HG02943 (cell line): Measurements from ENCODE around the gene ZNF460.
A peak's percentile ranks its signal among the peaks of the same experiment; 100 is the strongest.

Experiments
- ATAC-seq: cut with Tn5 transposase; IDR thresholded peaks from one replicate; pipeline ENCODE4 v1.9.1; 2021; ENCODE audit warnings: mild to moderate bottlenecking, low read depth, moderate library complexity; ENCODE audit not compliant: unreplicated experiment

Gene ZNF460

GRCh38 chr19:57279418-57280164 is 694 bp upstream of the ZNF460 start:
- ATAC-seq, result peak; percentile 65

- no peak for ATAC-seq
Observed at GRCh38 chr19:57280962-57281400, 696 bp downstream of the ZNF460 start.

DNA sequence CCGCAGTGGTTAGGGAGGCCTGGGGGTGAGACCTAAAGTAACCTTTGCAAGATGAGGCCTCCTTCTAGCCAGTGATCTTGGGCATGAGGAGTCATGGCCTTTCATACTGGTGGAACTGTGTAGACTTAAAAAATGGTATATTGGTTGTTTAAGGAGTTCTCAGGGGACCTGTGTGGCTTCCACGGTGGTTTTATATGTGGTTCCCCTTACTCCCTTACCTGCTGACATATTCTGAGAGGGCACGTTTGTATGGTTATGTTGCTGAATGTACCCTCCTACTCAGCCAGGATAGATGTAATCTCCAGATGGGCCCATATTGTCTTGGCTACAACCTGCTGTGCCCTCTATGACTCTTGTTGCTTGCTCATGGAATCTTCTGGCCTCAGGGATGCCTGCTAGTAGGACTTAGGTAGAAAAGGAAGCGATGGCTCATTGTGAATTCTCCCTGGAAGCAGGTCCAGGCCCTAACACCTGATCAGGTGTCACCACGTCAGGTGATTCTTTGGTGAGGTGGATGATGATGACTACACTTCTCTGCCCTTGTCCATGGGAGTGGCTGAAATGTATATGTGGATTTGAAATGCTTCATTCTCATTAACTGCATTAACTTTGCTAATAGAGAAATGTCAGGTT is 1.8 kb downstream of the ZNF460 start:
- ATAC-seq, result no peak

DNA sequence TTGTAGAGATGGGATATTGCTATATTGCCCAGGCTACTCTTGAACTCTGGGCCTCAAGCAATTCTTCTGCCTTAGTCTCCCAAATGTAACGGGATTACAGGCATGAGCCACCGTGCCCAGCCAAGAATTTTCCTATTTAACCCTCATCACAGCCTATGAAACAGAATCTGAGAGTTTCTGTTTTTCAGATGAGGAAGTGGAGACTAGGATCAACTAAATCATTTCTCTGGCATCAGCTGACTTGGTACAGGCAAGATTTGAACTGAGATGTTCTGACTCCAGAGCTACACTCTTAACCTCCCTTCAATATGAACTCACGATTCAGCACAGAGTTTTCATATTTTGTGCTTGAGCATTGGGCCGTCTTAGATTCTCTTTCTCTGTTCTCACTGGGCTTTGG is 8.1 kb downstream of the ZNF460 start:
- no peak for ATAC-seq

DNA sequence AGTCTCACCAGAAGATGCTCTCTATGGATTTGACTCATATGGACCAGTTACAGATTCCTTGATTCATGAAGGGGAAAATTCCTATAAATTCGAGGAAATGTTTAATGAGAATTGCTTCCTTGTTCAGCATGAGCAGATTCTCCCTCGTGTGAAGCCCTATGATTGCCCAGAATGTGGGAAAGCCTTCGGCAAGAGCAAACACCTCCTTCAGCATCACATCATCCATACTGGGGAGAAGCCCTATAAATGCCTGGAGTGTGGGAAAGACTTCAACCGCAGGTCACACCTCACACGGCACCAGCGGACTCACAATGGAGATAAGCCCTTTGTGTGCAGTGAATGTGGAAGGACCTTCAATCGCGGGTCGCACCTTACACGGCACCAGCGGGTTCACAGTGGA is 10.7 kb downstream of the ZNF460 start:
- ATAC-seq, result no peak

- ATAC-seq, result no peak
Observed at GRCh38 chr19:57292547-57292946, 12.3 kb downstream of the ZNF460 start.

- no peak for ATAC-seq
Observed at GRCh38 chr19:57293719-57294118, 13.4 kb downstream of the ZNF460 start.

DNA sequence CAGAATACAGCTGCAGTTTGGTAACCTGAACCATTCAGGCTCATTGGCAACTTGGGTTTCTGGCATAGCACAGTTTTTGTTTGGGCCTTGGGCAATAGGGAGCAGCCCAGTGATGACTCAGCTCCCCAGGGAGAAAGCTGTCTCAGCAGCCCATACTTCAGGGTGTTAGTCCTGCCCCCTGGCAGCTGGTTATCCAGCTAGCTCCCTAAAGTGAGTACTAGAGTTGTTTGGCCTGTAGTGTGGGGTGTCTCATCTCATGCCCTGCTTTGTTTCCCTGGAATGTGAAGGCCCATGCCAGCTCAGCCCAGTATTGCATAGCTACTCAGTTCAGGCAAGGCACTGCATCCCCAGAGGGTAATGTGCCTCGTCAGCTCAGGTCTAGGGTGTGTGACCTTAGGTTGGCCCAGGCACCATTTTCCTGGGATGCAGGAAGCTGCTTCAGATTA is 21.8 kb downstream of the ZNF460 start:
- ATAC-seq, result no peak

DNA sequence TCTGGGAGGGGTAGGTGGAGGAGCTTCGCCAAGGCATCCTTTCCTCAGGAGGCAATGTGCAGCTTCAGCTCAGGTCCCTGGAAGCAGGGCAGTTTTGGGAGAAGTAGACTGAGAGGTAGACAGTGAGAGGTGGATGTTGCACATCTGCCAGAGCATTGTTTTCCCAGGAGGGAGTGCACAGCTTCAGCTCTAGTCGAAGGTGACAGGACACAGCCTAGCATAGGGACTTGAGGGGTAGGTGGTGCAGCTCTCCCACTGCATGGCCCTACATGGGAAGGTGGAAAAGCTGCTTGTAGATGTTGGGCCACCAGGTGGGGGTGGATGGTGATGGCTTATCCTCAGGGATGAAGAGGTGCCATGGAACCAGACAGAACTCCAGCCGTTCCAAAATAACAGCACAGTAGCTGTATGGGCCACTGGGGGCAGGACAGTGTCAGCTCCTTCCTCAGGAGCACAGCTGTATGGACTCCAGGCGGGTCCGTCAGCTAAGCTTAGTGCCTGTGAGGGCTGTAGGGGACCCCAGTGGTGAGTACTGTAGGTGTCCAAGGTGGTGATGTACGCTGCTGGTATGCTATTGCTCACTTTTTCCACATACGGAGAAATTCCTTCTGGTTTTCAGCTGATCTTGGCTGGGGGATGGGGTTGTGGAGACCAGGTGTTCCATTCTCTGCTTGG is 22.6 kb downstream of the ZNF460 start:
- ATAC-seq, result no peak

- no peak for ATAC-seq
Observed at GRCh38 chr19:57305056-57305455, 24.8 kb downstream of the ZNF460 start.

- ATAC-seq, result no peak
Observed at GRCh38 chr19:57308514-57308913, 28.2 kb downstream of the ZNF460 start.

DNA sequence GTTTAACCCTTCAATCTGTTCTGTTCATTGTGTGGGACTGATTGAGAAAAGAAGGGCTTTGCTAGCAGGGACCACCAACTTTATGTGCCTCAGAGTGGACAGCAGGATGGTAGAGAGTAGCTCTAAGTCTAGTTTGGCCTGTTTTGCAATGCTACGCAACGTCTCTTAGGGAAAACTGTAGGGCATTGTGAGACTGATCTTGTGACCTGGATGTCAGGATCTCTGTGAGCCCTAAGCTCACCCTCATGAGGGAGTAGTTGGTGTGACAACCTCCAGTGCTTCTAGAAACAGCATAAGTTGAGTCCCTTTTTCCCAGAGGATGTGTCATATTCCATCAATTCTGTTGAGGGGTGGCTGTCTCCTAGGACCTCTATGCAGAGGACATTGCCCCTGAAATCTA is 30.5 kb downstream of the ZNF460 start:
- no peak for ATAC-seq

DNA sequence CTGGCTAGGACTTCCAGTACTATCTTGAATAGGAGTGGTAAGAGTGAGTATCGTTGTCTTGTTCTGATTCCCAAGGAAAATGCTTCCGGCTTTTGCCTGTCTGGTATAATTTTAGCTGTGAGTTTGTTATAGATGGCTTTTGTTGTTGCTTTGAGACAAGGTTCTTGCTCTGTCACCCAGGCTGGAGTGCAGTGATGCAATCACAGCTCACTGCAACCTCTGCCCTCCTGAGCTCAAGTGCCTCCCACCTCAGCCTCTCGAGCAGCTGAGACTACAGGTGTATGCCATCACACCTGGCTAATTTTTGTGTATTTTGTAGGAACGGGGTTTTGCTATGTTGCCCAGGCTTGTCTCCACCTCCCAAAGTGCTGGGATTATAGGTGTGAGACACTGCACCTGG is 33.9 kb downstream of the ZNF460 start:
- no peak for ATAC-seq

DNA sequence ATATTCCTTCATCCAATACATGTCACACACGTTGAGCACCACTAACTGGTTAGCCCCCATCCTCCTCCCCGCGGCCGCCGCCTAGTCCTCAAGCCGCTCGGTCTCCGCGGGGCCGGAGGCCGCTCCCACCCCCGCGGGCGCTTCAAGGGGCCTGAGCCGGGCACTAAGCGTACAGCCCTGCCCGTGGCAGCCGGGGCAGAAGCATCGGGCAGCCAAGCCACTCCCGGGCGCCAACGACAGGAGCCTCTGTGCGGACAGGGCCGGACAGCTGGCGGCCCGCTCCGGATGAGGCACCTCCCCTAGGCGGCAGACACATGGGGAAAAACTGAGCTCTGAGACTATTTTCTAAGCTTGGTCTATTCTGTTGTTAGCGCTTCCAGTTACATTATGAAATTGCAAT is 37.2 kb downstream of the ZNF460 start:
- ATAC-seq, result no peak

DNA sequence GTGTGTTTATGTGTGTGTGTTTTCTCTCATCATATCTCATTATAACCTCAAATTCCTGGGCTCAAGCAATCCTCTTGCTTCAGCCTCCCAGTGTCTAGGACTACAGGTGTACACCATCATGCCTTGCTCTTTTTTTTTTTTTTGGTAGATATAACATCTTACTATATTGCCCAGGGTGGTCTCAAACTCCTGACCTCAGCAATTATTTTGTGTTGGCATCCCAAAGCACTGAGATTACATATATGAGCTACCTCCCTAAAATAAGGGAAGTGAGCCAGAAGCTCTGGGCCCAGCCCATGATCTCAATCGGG is 39.5 kb downstream of the ZNF460 start:
- ATAC-seq, result peak; percentile 13

GRCh38 chr19:57320180-57321084 is 40.1 kb downstream of the ZNF460 start, which contains the start of gene ZNF543:
Gene ZNF543, plus strand, starts transcription at chr19:57320472. Its CDS starts 382 bp downstream, at chr19:57320854.
- peak; percentile 97 for ATAC-seq

- no peak for ATAC-seq
Observed at GRCh38 chr19:57321116-57321515, 40.8 kb downstream of the ZNF460 start.

- ATAC-seq, result no peak
Observed at GRCh38 chr19:57321751-57322150, 41.5 kb downstream of the ZNF460 start.

DNA sequence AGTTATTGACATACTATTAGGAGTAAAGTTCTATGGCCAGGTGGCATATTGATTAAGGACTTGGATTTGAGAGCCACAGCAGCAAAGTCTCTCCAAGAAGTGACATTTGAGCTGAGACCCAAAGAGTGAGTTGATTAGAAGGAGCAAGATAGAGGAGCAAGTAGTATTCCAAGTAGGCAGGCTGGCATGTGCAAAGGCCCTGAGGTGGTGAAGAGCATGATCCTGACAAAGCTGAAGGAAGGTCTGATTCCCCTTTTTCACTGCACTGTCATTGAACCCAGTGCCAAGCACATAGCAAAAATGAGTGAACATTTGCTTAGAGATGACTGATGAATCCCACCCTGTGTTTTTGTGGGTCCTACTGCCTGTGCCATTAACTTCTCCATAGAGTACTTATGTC is 44.7 kb downstream of the ZNF460 start:
- ATAC-seq, result no peak

DNA sequence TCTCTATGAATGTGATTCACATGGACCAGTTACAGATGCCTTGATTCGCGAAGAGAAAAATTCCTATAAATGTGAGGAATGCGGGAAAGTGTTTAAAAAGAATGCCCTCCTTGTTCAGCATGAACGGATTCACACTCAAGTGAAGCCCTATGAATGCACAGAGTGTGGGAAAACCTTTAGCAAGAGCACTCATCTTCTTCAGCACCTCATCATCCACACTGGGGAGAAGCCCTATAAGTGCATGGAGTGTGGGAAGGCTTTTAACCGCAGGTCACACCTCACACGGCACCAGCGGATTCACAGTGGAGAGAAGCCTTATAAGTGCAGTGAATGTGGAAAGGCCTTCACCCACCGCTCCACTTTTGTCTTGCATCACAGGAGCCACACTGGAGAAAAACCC is 47.7 kb downstream of the ZNF460 start:
- ATAC-seq, result no peak

GRCh38 chr19:57334191-57334590 is 53.9 kb downstream of the ZNF460 start:
- no peak for ATAC-seq
